Activated T-cell treated with anti-CD3 and anti-CD28 coated beads, Interleukin-2, amount 50 U/mL, for 24 hours (primary cell): Measurements from ENCODE around the gene VPS4B.
"Not testable (repeated sequence)": the region's sequence is repeated elsewhere in the genome, so short reads cannot be mapped to it uniquely, and the experiment has no call there.

ENCODE experiments used
- DNase-seq: peaks from one replicate; pipeline ENCODE4 v3.0.0-alpha.2; 2020
- H3K27ac Mint-ChIP-seq: 2 replicates; pipeline ENCODE4 v1.8.0; 2020; ENCODE audit warnings: mild to moderate bottlenecking, mixed read lengths
- H3K27me3 Mint-ChIP-seq: 2 replicates; pipeline ENCODE4 v1.8.0; 2020; ENCODE audit warnings: mixed read lengths
- H3K36me3 Mint-ChIP-seq: 2 replicates; pipeline ENCODE4 v1.8.0; 2020; ENCODE audit warnings: low read depth, mixed read lengths
- H3K4me1 Mint-ChIP-seq: 2 replicates; pipeline ENCODE4 v1.8.0; 2020; ENCODE audit warnings: low read depth, mixed read lengths
- H3K4me3 Mint-ChIP-seq: 2 replicates; pipeline ENCODE4 v1.8.0; 2020; ENCODE audit warnings: mild to moderate bottlenecking, moderate library complexity, mixed read lengths
- H3K9me3 Mint-ChIP-seq: 2 replicates; pipeline ENCODE4 v1.8.0; 2020; ENCODE audit warnings: mixed read lengths

Gene VPS4B

DNA sequence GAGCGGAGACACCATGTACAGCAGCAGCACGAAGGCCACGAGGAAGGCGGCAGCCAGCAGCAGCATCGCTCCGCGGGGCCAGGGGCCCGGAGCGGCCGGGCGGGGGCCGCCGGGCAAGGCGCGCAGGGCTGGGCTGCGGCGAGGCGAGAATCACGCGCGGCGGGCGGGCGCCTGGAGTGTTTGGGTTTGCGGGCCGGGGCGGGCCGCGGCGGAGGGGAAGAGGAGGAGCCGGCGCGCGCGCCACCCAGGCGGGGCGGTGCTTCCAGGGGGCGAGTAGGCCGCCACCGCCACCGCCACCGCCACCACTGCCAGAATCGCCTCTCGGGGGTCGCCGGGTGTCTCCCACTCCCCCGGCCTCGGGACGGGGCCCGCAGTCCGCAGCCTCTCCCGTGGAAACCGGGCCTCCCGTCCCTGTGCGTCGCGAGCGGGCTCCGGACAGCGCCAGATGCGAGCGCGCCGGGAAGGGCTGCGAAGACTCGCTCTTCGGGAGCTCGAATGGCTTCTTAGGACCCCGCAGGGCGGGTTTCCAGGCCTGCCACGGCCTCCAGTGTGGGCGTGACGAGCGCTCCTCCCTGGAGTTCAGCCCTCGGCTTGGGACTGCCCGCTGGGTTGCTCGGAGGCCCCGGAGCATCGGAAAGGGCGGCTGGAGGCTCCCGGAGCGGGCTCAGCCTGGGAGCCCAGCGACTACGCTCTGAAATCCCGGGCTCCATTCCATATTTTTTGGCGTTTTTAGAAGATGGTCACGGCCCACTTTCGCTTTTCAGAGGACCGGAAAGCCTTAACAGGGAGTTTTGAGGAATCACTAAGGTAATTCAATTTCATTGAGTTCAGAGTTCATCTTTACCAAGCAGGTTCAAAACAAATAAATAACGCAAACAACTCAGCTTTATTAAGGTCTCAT lies 55.0 kb downstream of the VPS4B start, which contains the start of gene KDSR:
Gene KDSR, minus strand, starts transcription at position 154 of the 901 bp plus-strand sequence. Its CDS starts 88 bp downstream, at position 66.
- peak; percentile 89 for DNase-seq
- Mint-ChIP-seq H3K4me3 (peak within 1 kb of the TSS; percentile 92), H3K9me3 (peaks cover 4% of the 10 kb centered on the region), H3K4me1 (peaks cover 36% of the 10 kb centered on the region), H3K27ac (peak within 1 kb of the TSS; percentile 95), H3K27me3 (no peaks in the 10 kb centered on the region), H3K36me3 (peaks cover 44% of the 10 kb centered on the region)

DNA sequence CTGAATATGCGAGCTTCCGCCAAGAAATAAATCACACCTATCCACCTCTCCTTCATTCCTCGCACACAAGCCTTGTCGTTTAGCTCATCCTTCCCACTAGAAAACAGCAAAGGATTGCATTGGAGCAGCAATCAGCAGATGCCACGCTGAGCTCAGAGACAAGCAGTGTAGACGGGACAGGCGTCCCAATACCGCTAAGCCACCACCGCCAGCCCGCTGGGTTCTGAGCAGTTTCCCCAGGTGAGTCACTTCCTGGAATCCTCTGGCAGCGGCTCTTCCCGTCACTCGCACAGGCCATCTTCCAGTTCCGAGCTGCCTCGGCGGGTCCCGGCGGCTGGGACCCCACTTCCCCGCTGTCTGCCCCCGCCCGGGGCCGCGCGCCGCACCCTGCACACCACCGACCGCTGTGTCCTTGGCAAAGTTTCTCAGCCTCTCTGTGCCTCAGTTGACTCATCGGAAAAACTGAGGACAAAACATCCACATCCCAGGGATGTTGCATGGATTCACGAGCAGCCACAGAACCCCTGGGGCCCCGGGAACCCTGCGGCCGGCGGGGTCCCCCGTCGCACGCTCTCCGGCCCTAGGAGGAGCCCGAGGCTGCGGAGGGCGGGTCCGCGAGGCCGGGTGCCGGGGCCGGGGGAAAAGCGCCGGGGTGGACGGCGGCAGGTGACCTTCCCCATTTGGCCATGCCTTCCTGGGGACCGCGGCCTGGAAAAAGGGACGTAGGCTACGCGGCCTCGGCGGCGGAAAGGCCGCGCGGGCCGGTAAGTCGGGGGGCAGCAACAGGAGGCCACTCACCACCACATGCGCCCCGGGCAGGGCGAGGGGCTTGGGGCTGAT lies 55.8 kb downstream of the VPS4B start:
- peaks cover 36% of the 10 kb centered on the region for H3K4me1 Mint-ChIP-seq
- H3K27me3 Mint-ChIP-seq: no peaks in the 10 kb centered on the region
- peak overlapping the region; percentile 95 for H3K27ac Mint-ChIP-seq
- DNase-seq: peak; percentile 78
- H3K9me3 Mint-ChIP-seq: peaks cover 4% of the 10 kb centered on the region
- H3K36me3 Mint-ChIP-seq: peaks cover 51% of the 10 kb centered on the region
- peak overlapping the region; percentile 92 for H3K4me3 Mint-ChIP-seq

DNA sequence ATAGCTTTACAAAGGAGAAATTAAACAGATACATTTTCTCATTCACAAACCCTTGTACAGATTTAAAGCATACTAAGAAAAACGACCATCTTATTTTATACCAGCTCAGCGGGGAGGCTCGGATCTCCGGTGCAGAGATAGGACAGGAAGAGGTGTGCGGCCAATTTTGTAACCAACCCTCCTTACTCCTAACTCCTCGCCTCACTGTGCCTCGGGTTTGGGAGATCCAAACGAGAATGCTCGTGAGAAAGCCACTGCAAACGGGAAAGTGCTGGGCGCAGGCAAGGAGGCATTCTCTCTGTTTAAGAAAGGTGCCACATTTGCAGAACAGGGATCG lies 56.4 kb downstream of the VPS4B start:
- Mint-ChIP-seq H3K4me3 (peak overlapping the region; percentile 92), H3K36me3 (peaks cover 55% of the 10 kb centered on the region), H3K9me3 (peaks cover 4% of the 10 kb centered on the region), H3K27me3 (no peaks in the 10 kb centered on the region), H3K27ac (peak overlapping the region; percentile 95), H3K4me1 (peaks cover 36% of the 10 kb centered on the region)
- DNase-seq: no peak

DNA sequence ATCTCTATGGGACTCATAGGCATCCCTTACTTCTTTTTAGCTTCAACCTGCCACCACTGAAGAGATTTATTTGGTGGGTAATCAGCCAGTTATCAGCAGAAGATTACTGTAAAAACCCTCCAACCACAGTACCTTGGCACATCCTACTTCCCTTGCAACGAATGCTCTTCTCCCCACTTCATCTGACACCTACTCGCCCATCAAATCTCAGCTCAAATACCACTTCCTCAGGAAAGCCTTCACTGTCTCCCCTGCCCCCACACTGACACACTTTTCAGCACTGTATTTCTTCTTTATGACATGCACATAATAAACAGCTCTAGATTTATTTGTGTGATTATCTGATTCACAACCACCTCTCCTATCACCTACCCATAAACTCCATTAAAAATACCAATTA lies 58.3 kb downstream of the VPS4B start:
- H3K36me3 Mint-ChIP-seq: peaks cover 73% of the 10 kb centered on the region
- peaks cover 3% of the 10 kb centered on the region for H3K9me3 Mint-ChIP-seq
- H3K27me3 Mint-ChIP-seq: no peaks in the 10 kb centered on the region
- peak overlapping the region; percentile 45 for H3K27ac Mint-ChIP-seq
- no peak overlapping the region for H3K4me3 Mint-ChIP-seq
- no peak for DNase-seq
- peaks cover 36% of the 10 kb centered on the region for H3K4me1 Mint-ChIP-seq

DNA sequence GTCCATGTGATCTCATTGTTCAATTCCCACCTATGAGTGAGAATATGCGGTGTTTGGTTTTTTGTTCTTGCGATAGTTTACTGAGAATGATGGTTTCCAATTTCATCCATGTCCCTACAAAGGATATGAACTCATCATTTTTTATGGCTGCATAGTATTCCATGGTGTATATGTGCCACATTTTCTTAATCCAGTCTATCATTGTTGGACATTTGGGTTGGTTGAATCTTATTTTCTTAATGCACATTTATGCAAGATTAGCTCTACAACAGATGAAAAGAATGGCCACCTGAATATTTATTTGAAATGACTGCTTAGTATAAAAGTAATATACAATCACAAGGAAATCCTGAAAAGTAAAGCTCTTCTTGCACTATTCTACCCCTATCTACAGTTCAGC lies 58.9 kb downstream of the VPS4B start:
- H3K27me3 Mint-ChIP-seq, H3K4me3 Mint-ChIP-seq, DNase-seq, H3K27ac Mint-ChIP-seq, H3K9me3 Mint-ChIP-seq: not testable (repeated sequence)
- H3K36me3 Mint-ChIP-seq: peaks cover 74% of the 10 kb centered on the region
- peaks cover 31% of the 10 kb centered on the region for H3K4me1 Mint-ChIP-seq

DNA sequence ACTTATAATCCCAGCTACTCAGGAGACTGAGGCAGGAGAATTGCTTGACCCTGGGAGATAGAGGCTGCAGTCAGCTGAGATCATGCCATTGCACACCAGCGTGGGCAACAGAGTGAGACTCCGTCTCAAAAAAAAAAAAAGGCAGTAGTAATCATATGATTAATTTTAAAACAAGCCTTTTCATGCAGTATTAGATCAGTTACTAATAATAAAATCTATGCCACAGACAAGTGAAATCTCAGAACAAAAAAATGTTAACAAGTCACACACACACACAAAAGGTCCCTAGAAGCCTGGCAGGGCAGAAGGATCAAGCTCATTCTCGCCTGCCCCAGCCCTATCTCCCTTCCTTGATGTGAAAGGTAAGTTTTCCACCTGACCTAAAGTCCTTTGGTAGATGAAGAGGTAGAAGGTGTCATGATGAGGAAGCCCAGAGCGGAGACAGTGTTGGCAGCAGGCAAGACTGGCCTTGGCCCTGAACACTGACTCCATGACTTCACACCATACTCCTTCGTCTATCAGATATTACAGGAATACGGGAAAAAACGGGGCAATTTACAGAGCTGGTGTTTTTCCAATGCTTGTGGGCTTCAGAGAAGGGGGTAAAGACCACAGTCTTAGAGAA lies 65.9 kb downstream of the VPS4B start:
- H3K36me3 Mint-ChIP-seq: peaks cover 82% of the 10 kb centered on the region
- DNase-seq: no peak
- no peaks in the 10 kb centered on the region for H3K4me1 Mint-ChIP-seq
- H3K9me3 Mint-ChIP-seq: no peaks in the 10 kb centered on the region
- no peak overlapping the region for H3K4me3 Mint-ChIP-seq
- no peak overlapping the region for H3K27ac Mint-ChIP-seq
- no peaks in the 10 kb centered on the region for H3K27me3 Mint-ChIP-seq

DNA sequence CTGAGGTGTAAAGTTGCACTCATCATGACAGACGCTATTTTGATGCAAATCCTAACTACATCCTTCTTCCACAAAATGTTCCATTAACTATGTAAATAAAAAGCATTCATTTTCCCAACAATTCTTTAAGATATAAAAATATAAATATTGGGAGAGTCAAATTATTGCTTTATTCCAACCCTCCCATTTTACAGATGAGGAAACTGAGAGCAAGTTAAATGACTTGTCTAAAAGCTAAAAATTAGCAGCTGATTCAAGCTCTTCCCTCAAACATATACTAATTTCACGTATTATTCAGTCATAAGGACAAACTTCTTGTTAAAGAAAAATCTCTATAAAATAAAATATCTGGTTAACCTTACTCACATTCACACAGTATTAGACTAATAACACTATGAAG lies 72.0 kb downstream of the VPS4B start:
- H3K4me1 Mint-ChIP-seq: no peaks in the 10 kb centered on the region
- no peak for DNase-seq
- peaks cover 88% of the 10 kb centered on the region for H3K36me3 Mint-ChIP-seq
- H3K9me3 Mint-ChIP-seq: no peaks in the 10 kb centered on the region
- H3K27me3 Mint-ChIP-seq: no peaks in the 10 kb centered on the region
- no peak overlapping the region for H3K27ac Mint-ChIP-seq
- no peak overlapping the region for H3K4me3 Mint-ChIP-seq

DNA sequence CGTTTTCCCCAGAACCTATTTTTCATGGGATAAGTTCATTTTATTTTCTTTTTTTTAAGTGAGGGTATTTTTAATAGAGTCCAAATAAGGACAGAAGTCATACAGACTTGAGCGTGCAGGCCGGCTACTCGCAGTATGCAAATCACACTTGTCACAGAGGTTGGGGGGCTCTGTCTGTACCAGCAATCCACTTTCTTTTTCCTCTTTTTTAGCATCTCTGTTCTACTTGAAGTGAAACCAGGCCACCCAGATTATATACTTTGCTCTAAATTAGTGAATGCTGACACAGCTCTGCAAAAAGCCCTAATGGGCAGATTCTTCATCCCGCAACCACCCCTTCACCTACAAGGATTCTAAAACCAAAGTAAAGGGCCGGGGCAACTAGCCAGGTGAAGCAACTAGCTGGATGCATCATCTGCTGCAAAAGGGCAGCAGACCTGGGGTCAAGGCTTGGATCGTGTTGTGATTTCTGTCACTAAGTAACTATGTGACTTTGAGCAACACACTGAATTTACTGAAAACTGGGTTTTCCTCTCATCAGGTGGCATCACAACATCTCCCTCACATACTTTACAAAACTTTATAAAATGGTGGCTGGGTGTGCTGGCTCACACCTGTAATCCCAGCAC lies 73.7 kb downstream of the VPS4B start:
- Mint-ChIP-seq H3K4me1 (no peaks in the 10 kb centered on the region), H3K36me3 (peaks cover 88% of the 10 kb centered on the region), H3K4me3 (no peak overlapping the region), H3K27ac (no peak overlapping the region), H3K27me3 (no peaks in the 10 kb centered on the region), H3K9me3 (no peaks in the 10 kb centered on the region)
- DNase-seq: no peak

DNA sequence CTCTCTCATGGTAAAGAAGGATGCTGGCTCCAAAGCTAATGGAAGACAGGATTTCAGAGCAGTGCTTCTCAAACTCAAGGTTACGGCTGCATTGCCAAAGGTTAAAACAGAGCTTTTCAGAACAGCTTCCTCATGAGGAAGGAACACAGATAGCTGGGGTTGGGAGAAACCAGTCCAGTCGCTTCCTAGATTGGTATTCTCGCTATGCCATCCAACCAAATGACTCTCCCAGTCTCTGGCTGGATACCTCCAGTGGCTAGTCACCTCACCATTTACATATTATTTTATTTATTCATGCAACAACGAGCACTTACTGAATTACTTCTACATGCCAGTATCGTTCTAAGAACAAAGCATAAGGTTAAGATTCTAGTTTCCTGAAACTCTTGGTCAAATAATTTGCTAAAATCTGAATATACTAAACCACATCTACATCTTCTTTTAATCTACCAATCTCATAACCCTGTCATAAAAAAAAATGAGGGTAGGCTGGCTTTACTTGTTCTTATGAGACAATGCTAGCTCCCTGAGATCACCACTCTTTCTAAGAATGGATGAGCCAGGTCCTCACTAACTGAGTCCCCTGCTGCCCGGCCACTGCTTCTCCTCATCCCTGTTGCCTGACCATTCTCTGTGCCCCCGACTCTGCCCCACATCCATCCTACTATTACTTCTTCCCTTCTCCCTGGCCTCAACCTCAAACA lies 75.6 kb downstream of the VPS4B start:
- no peaks in the 10 kb centered on the region for H3K9me3 Mint-ChIP-seq
- H3K27ac Mint-ChIP-seq: peak overlapping the region; percentile 10
- DNase-seq: no peak
- H3K36me3 Mint-ChIP-seq: peaks cover 91% of the 10 kb centered on the region
- no peak overlapping the region for H3K4me3 Mint-ChIP-seq
- H3K4me1 Mint-ChIP-seq: no peaks in the 10 kb centered on the region
- H3K27me3 Mint-ChIP-seq: no peaks in the 10 kb centered on the region

DNA sequence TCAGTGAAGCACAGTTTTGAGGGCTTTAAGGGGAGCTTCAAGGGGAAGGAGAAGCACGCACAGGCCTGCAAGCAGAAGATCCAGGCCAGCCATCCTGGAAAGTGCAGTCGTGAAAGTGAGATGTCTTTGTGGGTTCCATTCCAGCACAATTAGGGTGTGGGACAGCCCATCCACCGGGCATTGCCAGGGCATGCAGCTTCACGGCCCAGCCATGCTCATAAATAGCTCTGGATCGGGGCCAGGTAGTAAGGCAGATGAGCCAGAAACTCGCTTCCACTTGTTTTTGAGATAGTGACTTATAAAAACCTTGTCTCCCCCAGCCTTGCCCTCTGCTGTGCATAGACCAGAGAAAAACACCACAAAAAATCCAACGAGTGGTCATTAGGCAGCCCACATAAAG lies 76.2 kb downstream of the VPS4B start:
- Mint-ChIP-seq H3K27ac (no peak overlapping the region), H3K9me3 (no peaks in the 10 kb centered on the region), H3K4me3 (no peak overlapping the region), H3K27me3 (no peaks in the 10 kb centered on the region), H3K36me3 (peaks cover 92% of the 10 kb centered on the region), H3K4me1 (no peaks in the 10 kb centered on the region)
- DNase-seq: no peak

DNA sequence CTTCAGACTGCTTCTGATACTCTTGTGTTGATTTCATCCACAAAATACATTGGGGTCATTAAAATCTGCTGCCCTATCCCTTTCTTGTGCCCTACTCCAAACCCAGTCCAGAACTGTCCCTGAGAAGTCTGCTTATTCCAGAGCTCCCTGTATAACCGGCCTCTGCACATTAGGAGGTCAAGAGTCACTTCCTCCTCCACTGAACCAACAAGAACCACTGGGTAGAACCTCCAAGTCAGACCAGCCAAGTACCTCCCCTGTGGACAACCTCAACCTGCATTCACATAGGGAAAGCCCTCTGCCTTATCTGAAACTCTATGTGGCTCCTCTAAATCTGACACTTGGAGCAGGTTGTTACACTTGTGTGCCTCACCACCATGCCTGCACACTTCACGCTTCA lies 77.4 kb downstream of the VPS4B start:
- peaks cover 8% of the 10 kb centered on the region for H3K4me1 Mint-ChIP-seq
- H3K4me3 Mint-ChIP-seq: no peak overlapping the region
- DNase-seq: no peak
- H3K9me3 Mint-ChIP-seq: no peaks in the 10 kb centered on the region
- H3K36me3 Mint-ChIP-seq: peaks cover 94% of the 10 kb centered on the region
- no peaks in the 10 kb centered on the region for H3K27me3 Mint-ChIP-seq
- peak overlapping the region; percentile 26 for H3K27ac Mint-ChIP-seq

DNA sequence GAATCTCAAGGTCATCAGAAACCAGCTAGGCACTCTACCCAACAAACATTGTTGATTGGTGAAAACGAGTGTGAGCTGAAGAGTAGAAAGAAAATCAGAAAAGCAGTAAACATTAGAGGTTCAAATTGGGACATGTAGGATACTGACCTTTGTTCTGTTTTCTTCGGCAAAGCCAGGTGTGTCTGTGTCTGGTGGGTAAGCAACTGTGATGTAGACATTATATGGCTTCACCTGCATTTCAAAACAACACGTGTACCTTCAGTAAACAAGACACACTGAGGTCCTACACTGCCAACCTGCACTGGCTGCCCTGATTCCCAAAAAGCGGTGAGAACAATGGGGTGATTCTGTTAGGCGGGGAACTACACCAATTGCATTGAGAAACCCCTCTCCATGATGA lies 78.0 kb downstream of the VPS4B start:
- no peak for DNase-seq
- no peak overlapping the region for H3K4me3 Mint-ChIP-seq
- peak overlapping the region; percentile 26 for H3K27ac Mint-ChIP-seq
- H3K27me3 Mint-ChIP-seq: no peaks in the 10 kb centered on the region
- no peaks in the 10 kb centered on the region for H3K9me3 Mint-ChIP-seq
- H3K4me1 Mint-ChIP-seq: peaks cover 9% of the 10 kb centered on the region
- H3K36me3 Mint-ChIP-seq: peaks cover 94% of the 10 kb centered on the region

DNA sequence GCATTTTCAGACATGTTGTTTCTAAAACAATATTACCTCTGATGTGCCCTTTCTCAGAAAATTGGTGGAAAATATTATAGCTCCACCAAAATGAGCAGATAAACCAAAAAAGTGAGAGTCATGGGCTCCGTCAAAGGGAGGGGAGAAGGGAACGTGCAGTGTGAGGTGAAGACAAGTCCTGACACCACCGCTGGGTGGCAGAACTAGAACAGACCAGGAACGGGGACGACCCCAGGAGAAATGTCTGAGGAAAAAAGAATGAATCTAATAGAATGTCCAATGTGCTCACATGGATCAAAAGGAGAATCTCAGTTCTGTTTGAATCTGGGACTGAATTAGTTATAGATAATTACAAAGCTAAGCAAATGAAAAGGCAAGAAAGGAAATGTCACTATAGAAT lies 80.1 kb downstream of the VPS4B start:
- Mint-ChIP-seq H3K36me3 (peaks cover 98% of the 10 kb centered on the region), H3K4me3 (no peak overlapping the region), H3K27ac (no peak overlapping the region), H3K4me1 (peaks cover 9% of the 10 kb centered on the region), H3K27me3 (no peaks in the 10 kb centered on the region), H3K9me3 (no peaks in the 10 kb centered on the region)
- DNase-seq: no peak
